Measurements from ENCODE around the gene ANKRD24.
"Not testable (repeated sequence)": the region's sequence is repeated elsewhere in the genome, so short reads cannot be mapped to it uniquely, and the experiment has no call there.

Gene ANKRD24

DNA sequence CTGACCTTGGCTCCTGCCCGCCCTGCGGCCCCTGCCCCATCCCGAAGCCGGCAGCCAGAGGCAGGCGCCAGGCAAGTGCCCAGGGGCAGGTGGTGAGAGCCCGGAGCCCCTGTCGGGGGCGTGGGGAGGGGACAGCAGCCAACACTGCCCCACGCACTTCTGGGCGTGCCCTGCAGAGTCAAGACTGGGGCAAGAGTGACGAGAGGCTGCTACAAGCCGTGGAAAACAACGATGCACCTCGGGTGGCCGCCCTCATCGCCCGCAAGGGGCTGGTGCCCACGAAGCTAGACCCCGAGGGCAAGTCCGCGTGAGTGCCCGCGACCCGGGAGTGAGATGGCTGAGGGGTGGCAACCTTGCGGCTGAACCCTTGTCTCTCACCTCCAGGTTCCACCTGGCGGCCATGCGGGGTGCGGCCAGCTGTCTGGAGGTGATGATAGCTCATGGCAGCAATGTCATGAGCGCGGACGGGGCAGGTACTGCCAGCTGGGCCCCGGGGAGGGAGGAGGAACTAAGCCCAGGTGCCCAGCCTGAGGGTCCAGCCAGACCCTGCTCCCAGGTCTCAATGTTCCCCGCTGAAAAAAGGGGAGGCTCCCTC, 17.3 kb downstream of the ANKRD24 start:
- no peak for DNase-seq

DNA sequence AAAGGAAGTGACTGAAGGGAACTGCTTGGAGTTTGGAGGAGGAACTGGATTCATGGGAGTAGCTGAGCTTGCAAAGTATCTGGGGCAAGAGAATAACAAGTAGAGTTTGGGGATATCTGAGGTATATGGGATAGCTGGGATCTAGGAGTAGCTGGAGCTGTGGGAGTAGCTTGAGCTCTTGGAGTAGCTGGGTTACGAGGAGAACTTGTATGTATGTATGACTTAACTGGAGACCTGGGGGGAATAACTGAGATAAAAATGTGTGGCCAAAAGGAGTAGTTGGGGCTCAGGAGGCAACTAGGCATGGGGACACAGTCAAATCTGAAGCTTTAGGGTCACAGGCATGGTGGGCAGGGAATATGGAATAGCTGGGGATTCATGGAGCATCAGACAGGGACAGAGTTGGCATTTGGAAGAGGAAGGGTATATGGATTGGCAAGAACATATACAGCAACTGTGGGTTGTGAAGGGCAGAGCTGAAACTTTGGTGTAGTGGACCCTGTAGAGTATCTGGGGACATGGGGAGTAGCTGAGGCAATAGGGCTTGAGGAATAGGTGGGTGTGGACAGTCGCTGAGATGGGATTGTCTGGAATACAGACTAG, 18.6 kb downstream of the ANKRD24 start:
- DNase-seq: no peak

DNA sequence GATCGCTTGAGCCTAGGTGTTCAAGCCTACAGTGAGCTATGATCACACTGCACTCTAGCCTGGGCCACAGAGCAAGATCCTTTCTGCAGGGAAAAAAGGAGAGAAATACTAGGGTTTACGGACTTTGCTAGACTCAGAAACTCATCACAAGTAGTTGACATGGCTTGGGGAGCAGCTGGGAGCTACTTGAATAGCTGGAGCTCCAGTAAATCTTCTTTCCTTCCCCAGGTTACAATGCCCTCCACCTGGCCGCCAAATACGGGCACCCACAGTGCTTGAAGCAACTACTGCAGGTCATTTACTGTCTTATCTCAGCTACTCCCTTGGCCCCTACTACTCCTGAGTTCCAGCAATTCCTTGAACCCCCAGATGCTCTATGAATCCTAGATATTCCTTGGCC, 19.3 kb downstream of the ANKRD24 start:
- no peak for DNase-seq

DNA sequence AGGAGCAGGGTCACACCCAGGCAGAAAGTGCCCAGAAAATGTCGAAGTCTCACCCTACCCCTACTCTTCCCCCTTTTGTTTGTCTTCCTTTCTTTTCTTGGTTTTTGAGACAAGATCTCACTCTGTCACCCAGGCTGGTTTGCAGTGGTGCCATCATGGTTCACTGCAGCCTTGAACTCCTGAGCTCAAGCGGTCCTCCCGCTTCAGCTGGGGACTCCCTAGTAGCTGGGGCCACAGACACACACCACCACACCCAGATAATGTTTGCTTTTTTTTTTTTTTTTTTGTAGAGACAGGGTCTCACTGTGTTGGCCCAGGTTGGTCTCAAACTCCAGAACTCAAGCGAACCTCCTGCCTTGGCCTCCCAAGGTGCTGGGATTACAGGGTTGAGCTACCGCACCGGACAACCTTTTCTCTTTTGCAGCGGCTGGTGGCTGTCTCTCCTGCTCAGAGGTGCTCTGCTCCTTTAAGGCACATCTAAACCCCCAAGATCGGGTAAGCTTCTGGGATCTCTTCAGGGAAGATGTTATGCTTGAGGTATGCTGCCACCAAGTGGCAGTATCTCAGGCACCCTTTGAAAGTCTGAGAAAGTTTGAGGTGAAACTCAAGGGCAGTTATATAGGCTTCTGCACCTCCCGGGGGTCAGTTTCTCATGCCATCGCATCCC, 24.5 kb downstream of the ANKRD24 start:
- DNase-seq: no peak

DNA sequence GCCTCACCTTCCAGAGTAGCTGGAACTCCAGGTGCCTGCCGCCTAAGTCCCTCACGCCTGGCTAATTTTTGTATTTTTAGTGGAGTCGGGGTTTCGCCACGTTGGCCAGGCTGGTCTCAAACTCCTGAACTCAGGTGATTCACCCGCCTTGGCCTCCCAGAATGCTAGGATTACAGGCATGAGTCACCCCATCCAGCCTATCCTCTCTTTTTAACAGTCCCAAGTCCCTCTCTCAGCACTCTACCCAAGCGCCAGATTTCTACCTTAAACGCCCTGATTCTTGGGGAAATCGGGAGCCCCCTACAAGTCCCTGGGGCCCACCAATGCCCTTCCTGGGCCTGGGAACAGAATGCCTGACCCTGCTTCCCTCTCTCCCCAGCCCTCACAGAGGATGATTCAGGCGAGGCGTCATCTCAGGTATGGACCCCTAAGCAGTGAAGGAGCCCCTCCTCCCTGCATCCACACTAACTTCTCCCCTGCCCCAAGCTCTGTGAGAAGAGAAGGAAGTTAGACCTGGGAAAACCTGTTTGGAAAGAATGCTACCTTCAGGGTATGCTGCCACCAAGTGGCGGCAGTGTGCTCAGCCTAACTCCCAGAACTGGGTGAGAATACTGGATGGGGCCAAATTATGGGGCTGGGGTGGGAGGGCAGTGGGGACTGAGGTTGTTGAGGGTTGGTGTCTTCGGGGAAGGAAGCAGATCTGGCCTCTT, 26.1 kb downstream of the ANKRD24 start:
- DNase-seq: no peak

DNA sequence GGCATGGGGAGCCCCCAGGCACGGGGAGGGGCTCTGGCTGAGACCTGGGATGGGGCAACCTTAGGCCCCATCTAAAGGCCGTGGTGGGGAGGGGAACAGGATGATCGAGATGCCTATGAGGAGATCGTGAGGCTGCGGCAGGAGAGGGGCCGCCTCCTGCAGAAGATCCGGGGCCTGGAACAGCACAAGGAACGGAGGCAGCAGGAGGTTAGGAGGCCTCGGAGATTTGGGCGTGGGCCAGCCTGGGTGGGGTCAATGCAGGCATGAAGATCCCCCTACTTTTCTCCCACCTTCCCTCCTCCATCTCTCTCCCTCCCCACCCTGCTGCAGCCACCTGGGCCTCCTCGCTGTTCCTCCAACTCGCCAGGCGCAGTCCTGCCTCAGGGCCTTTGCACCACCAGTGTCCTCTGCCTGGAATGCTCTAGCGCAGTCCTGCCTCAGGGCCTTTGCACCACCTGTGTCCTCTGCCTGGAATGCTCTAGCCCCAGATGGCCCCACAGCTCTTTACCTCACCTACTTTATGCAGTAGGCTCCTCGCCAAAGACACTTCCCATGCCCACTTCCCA, 27.8 kb downstream of the ANKRD24 start:
- DNase-seq: no peak

DNA sequence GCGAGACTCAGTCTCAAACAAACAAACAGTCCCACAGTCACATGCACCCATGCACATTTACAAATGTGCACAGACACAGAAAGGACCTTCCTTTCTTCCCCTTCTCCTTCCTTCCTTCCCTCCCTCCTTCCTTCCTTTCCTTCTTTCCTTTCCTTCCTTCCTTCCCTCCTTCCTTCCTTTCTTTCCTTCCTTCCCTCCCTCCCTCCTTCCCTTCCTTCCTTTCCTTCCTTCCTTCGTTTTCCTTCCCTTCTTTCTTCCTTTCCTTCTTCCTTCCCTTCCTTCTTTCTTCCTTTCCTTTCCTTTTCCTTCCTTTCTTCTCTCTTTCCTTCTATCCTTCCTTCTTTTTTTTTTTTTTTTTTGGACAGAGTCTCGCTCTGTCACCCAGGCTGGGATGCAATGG, 30.6 kb downstream of the ANKRD24 start:
- no peak for DNase-seq

DNA sequence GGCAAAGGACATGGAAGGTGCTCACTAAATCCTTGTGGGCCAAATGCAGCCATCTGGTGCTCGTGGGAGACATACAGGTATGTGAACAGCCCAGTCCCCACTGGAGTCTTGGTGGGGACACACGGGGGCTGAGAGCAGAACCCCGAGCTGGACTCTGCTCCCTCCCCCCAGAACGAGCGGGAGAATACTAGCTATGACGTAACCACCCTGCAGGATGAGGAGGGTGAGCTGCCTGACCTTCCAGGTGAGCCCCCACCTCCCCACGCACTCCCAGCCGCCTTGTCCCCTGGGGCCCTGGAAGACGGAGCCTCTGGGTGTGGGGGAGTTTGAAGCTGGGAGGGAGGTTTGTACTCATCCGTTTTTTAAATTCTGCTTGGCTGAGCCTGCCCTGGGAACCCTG, 33.3 kb downstream of the ANKRD24 start:
- DNase-seq: no peak

DNA sequence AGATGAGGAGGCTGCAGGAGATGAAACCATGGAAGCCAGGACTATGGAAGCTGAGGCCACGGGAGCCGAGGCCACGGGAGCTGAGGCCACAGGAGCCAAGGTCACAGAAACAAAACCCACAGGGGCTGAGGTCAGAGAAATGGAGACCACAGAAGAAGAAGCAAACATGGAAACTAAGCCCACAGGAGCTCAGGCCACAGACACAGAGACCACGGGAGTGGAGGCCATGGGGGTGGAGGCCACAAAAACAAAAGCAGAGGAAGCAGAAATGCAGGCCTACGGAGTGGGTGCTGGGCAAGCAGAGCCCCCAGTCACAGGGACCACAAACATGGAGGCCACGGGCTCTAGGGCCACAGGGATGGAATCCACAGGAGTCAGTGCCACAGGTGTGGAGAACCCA, 34.4 kb downstream of the ANKRD24 start:
- DNase-seq: no peak

DNA sequence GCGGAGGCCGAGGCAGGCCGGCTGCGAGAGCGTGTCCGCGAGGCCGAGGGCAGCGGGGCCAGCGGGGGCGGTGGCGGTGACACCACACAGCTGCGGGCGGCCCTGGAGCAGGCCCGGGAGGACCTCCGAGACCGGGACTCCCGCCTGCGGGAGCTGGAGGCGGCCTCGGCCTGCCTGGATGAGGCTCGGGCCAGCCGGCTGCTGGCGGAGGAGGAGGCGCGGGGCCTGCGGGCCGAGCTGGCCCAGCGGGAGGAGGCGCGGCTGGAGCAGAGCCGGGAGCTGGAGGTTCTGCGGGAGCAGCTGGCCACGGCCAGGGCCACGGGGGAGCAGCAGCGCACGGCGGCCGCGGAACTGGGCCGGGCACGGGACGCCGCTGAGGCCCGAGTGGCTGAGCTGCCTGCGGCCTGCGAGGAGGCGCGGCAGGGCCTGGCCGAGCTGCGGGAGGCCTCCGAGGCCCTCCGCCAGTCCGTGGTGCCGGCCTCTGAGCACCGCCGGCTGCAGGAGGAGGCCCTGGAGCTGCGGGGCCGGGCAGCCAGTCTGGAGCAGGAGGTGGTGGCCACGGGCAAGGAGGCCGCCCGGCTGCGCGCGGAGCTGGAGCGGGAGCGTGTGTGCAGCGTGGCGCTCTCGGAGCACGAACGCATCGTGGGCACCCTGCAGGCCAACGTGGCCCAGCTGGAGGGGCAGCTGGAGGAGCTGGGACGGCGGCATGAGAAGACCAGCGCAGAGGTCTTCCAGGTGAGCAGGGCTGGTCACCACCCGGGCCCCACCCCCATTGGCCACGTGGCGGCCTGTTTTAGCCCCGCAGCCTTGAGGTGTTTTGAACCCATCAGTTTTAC, 35.2 kb downstream of the ANKRD24 start:
- no peak for DNase-seq

DNA sequence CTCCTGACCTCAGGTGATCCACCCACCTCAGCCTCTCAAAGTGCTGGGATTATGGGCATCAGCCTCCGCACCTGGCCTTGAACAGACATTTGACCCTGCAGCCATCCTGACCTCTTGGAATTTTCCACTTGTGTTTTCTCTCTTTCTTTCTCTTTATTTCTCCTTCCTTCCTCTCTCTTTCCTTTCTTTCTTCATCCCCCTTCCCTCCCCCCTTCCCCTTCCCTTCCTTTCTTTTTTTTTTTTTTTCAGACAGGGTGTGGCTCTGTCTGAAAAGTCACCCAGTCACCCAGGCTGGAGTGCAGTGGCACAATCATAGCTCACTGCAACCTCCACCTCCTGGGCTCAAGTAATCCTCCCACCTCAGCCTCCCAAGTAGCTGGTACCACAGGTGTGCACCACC, 36.0 kb downstream of the ANKRD24 start:
- DNase-seq: not testable (repeated sequence)

DNA sequence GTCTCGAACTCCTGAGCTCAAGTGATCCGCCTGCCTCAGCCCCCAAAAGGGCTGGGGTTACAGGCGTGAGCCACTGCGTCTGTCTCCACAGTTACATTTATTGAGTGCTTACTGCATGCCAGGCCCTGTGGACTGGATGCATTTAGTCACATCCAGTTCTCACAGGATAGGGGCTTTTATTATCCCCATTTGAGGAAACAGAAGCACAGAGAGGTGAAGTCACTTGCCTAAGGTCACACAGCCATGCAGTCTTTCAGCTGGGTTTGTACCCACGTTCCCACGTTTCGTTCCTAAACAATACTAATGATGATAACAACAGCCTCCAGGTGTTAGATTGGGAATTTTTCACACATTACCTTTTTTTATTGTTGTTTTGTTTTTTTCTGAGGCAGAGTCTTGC, 37.7 kb downstream of the ANKRD24 start:
- no peak for DNase-seq

DNA sequence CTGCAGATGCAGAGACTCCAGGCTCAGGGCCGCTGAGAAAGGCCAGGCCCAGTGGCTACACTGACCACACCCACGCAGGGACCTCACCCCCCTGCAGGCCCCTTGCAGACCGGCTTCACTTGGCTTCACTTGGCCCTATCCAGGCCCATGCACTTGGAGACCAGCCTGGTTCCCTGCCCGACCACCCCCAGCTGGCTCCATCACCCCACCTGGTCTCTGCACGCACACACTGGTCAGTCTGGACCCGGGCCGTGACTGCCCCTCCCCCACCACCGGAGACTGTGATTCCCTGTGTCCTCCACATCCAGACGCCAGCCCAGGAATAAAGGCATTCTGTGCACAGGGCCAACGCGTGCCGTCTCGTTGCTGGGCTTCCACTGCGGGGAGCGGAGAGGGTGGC, 42.0 kb downstream of the ANKRD24 start:
- no peak for DNase-seq

DNA sequence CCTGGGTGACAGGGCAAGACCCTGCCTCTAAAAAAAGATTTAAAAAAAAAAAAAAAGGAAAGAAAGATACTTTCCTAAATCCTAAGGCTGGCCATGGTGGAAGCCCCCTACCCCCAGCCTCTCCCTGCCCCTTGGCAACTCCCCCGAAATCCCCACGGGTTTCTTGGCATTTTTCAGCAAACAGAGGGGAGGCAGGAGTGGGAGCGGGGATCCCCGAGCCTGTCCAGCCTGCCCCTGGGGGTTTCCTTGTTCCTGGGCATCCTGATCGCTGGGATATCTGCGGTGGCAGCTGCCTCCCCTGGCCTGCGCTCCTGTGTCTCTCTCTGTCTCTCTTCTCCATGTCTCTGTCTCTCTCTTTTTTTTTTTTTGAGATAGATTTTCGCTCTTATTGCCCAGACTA, 43.4 kb downstream of the ANKRD24 start:
- DNase-seq: no peak

DNA sequence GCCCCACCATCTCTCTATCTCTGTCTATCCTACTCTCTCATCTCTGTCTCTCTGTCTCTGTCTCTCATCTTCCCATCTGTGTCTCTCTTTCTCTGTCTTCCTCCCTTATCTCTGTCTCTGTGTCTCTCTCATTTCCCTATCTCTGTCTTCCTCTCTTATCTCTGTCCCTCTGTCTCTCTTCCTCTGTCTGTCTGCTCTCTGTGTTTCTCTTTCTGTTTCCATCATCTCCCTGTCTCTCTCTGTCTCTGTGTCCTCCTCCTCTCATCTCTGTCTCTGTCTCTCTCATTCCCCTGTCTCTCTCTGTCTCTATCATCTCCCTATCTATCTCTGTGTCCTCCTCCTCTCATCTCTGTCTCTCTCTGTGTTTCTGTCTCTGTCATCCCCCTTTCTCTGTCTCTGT, 45.3 kb downstream of the ANKRD24 start:
- no peak for DNase-seq

DNA sequence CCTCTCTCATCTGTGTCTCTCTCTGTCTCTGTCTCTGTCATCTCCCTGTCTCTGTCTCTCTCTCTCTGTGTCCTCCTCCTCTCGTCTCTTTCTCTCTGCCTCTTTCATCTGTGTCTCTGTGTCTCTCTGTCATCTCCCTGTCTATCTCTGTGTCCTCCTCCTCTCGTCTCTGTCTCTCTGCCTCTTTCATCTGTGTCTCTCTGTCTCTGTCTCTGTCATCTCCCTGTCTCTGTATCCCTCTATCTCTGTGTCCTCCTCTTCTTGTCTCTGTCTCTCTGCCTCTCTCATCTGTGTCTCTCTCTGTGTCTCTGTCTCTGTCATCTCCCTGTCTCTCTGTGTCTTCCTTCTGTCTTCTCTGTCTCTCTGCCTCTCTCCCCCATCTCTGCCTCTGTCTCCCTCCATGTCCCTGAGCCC, 46.3 kb downstream of the ANKRD24 start:
- DNase-seq: no peak

DNA sequence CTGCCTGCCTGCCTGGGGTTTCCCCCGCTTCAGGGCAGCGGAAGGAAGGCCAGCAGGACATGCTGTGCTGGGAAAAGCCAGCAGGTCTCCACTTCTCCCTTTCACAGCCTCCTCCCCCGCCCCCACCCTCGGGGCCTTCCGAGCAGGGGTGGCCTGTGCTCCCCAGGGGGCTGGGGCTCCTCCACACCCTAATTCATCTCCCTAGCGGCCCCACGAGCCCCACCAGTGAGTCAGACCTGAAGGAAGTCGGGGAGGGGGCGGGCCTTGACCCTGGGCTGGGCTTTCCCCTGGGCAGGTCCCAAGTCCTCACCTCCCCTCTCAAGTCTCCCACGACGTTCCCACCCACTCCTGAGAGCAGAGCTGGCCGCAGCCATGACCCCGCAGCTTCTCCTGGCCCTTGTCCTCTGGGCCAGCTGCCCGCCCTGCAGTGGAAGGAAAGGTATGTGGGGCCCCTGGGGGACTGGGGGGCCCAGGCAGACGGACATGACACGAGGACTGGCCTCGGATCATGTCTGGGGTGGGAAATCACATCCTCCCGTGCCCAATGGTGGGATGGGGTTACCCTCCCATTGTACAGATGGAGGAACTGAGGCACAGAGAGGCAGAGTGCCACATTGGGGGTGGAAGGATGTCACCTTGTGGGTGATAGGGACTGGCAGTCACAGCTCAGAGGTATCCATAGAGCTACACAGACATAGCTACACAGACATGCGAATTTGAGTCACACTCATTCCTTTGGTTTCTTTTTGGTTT, 46.9 kb downstream of the ANKRD24 start, which contains the start of gene EBI3:
EBI3 (plus strand) TSS at position 345 of the 753 bp plus-strand sequence; CDS start at position 373, 28 bp downstream.
- DNase-seq: peak; percentile 23 to 57

DNA sequence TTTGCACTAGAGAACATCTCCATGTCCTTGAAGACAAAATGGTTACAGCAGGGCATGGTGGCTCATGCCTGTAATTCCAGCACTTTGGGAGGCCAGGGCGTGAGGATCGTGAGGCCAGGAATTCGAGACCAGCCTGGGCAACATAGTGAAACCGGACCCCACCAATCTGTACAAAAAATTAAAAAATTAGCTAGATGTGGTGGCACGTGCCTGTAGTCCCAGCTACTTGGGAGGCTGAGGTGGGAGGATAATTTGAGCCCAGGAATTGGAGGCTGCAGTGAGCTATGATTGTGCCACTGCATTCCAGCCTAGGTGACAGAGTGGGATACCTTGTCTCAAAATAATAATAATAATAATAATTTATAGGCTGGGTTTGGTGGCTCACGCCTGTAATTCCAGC, 47.7 kb downstream of the ANKRD24 start:
- not testable (repeated sequence) for DNase-seq

DNA sequence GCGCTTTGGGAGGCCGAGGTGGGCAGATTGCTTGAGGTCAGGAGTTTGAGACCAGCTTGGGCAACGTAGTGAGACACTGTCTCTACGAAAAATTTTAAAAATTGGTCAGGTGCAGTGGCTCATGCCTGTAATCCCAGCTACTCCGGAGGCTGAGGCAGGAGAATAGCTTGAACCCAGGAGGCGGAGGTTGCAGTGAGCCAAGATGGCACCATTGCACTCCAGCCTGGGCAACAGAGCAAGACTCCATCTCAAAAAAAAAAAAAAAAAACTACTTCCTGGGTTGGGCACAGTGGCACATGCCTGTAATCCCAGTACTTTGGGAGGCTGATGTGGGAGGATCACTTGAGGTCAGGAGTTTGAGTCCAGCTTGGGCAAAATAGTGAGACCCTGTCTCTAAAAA, 49.0 kb downstream of the ANKRD24 start:
- not testable (repeated sequence) for DNase-seq

DNA sequence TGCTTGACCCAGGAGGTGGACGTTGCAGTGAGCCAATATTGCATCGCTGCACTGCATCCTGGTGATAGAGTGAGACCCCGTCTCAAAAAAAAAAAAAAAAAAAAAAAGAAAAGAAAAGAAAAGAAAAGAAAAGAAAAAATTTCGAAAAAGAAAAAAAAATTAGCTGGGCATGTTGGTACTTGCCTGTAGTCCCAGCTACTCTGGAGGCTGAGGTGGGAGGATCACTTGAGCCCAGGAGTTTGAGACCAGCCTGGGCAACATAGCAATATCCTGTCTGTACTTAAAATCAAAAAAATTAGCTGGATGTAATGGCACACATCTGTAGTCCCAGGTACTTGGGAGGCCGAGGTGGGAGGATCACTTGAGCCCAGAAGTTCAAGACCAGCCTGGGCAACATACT, 49.6 kb downstream of the ANKRD24 start:
- DNase-seq: not testable (repeated sequence)

DNA sequence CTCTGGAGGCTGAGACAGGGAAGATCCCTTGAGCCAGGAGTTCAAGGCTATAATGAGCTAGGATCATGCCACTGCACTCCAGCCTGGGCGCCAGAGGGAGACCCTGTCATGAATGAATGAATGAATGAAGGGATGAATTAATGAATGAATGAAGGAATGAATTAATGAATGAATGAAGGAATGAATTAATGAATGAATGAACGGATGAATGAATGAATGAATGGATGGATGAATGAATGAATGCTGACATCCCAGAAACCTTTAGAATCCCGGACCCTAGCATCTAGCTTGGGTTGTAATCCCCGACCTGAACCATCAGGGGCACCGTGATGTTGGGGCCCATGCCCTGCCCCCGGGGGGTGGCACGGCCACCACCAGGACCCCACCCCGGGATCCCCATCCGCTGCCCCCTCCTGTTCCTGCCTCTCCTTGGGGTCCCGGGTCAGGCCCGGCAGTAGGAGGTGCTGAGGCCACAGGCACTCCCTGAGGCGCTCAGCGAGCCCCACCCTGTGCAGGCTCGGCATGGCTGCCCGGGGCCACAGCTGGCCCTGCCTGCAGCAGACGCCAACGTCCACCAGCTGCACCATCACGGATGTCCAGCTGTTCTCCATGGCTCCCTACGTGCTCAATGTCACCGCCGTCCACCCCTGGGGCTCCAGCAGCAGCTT, 50.3 kb downstream of the ANKRD24 start:
- DNase-seq: no peak

All from stimulated activated CD4-positive, alpha-beta T cell treated with anti-CD3 and anti-CD28 coated beads, Interleukin-4, amount 100 ng/mL, for 4 hours (primary cell).